HG02798 (cell line): ENCODE results near the gene VPS11.
"Not testable (repeated sequence)": the region's sequence is repeated elsewhere in the genome, so short reads cannot be mapped to it uniquely, and the experiment has no call there.

Experiments used
- ATAC-seq: cut with Tn5 transposase; IDR thresholded peaks from one replicate; pipeline ENCODE4 v1.9.1; 2021; ENCODE audit warnings: mild to moderate bottlenecking; ENCODE audit not compliant: unreplicated experiment, poor library complexity

VPS11 gene

DNA sequence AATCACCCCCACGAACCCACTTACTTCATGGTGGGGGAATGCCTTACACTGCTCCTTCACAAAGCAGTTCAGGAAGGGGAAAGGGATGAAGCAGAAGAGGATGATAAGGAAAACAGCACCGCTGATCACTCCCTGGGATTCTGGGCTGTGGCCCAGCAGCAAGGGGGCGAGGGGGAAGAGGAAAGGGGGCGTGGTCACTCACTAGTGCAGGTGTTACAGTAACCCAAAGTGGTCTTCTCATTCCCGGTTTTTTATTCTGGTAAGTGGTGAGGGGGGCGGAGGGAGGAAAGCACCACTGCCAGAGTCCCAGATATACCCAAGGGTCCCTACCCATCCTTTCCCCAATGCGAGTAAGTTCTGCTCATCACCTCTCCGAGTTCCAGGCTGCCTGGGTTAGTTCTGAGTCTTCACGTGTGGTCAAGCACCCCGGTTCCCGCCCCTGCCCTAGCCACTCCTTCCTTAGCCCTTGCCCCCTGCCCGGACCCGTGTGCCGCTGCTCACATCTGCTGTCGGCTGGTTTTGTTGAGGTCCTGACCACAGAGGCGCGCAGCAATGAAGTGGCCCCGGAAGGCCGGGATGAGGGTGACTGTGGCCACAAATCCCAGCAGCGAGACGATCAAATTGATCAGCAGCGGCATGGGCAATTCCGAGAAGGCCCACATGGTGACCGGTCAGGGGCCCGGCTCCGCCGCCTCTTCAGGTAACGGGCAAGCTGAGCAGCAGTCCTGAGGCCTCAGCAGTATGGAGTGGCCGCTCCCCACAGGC, 33.6 kb downstream of the VPS11 start:
- peak; percentile 17 for ATAC-seq

DNA sequence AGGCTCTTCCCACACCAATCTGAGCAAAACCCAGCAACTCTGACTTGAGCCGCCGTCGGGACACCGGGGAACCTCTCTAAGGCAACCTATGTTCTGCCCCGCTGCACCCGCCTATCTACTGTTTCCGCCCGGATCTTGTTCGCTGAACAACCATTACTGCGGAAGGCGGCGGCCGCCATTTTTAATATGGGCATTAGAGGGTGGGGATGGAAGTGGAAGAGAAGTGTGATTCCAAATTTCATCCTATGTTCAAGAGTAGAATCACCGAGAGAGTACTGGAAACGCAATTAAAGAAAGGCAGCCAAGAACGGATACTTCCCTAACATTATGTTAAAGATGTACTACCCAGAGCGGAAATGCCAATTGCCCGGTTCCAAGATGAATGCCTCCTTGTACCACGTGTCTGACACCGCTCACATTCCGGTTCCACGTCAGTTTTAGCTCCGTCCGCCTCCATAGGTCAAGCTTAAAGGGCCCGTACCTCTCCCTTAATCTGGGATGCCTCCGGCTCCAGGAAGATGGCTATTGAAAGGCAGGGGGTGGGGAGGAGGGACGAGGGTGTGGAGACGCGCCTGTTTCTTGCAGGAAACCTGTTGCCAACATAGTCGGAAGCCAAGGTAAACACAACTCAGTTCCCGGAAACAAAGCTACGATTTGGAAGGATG, 34.3 kb downstream of the VPS11 start, which contains the start of gene DPAGT1:
TSS of gene DPAGT1 (minus strand) at position 95 of the 665 bp plus-strand sequence. CDS start 198 bp downstream, outside the sequence.
- ATAC-seq: peak; percentile 82

DNA sequence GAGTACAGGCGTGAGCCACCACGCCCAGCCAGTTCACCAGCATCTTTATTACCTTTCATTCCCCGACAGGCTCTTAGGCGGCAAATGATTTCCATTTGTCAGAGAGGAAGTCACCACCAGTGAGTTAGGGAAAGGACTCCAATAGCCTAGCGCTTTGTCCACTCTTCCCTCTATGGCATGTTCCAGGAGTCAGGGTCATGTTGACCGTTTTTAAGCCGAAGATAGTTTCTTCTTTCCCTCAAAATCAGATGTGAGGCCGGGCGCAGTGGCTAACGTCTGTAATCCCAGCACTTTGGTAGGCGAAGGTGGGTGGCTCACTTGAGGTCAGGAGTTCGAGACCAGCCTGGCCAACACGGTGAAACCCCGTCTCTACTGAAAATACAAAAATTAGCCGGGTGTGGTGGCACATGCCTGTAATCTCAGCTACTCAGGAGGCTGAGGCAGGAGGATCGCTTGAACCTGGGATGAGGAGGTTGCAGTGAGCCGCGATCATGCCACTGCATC, 35.6 kb downstream of the VPS11 start:
- ATAC-seq: not testable (repeated sequence)

DNA sequence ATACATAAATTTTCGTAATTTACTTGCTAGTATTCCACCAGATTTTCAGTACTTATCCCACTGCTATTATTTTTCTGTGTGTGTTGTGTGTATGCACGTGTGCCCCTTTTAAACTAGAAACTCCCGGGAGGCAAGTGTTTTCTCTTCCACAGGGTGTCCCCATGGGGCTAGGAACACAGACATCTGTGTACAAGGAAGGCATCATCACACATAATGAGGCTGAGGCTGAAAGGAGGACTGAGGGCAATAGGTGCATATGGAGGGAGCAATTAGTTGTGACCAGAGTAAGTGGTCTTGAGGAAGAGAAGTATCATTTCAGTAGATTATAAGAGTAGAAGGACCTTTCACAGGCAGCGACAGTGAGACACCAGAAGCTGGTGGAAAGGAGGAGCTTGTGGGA, 36.2 kb downstream of the VPS11 start:
- no peak for ATAC-seq

DNA sequence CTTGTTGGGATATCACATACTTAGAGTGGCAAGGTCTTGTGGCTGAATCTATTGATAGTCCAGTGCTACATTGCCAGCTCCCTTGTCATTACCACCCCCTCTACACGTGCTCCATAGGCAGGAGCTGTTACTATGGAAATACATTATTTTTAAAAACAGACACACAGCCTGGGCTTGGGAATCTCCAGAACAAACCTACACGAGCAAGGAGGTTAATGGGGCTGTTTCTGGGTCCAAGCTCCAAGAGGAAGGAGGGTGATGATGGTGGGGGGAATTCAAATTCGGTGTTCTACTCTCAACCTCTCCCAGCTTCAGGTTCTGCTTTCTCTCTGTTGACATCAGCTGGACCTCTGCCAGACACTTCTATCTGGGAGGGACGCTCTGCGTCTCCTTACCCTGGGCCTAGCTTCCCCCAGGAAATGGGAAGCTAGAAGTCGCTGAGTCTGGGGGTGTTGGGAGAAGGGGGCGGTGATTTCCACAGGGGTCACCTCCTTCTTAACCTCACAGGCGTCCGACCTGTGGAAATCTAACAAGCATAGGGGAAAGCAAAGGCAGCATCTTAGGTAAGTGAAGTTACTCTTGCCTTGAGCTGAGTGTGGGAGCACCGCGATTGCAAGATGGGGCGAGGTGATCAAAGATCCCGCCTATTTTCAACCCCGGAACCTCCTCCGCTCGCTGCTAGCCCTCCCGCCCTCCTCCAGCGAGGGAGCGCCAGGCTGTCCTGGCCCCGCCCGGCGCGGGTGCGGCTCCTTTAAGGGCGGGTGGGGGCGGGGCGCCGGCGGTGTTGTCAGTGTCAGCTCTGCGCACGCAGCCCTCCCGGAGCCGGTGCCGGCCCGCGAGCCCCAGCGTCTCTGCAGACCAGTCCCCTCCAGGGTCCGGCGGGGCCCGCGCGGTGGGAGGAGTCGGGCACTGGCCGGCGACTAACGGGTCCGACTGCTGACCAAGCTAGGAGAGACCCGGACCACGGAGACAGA, 39.2 kb downstream of the VPS11 start, which contains the start of gene C2CD2L:
TSS of gene C2CD2L (plus strand) at position 781 of the 974 bp plus-strand sequence. CDS start 398 bp downstream, outside the sequence.
- peak; percentile 86 for ATAC-seq

DNA sequence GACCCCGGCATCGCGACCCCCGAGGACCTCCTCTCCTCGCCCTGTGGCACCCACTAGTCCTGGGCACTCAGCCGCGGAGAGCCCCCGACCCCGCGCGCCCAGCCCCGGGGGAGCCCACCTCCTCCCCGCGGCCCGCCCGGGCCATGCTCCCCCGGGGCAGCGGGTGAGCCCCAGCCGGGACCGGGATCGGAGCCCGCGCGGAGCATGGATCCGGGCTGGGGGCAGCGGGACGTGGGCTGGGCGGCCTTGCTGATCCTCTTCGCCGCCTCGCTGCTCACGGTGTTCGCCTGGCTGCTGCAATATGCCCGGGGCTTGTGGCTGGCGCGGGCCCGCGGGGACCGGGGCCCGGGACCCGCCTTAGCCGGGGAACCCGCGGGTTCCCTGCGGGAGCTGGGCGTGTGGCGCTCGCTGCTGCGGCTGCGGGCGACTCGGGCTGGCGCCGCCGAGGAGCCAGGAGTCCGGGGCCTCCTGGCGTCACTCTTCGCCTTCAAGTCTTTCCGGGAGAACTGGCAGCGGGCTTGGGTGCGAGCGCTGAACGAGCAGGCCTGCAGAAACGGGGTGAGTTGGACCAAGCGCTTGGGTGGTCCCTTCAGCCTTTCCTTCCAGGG, 40.0 kb downstream of the VPS11 start:
- peak; percentile 25 for ATAC-seq

DNA sequence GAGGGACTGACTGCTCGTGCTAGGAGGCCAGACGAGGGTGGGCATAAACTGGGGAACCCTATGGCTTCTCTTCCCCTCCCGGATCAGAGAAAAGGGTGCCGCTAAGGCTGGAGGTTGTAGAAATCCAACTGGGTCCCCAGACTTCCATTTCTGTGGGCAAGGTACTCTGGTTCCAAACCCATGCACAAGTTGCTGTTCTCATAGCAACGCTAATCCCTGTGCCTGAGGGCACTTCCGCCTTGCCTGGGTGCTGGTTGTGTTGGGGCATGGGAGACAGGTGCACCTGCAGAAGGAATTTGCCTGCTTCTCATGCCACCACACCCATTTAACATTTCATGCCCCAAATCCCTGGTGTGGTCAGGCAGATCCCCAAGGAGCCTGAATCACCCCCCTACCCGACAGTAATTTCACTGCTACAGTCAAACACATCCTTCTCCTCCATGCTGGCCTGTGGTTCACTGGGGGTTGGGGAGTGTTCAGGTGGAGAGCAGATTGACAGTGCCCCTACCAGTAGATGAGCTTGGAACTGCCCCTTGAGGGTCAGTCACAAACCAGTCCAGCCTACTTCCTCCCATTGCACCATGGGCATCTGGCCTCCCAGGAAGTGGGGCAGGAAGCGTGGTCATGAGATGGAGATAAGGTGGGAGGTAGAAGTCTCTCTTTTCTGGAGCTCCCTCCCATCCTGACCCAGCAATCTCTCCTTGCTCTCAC, 40.7 kb downstream of the VPS11 start:
- ATAC-seq: no peak

DNA sequence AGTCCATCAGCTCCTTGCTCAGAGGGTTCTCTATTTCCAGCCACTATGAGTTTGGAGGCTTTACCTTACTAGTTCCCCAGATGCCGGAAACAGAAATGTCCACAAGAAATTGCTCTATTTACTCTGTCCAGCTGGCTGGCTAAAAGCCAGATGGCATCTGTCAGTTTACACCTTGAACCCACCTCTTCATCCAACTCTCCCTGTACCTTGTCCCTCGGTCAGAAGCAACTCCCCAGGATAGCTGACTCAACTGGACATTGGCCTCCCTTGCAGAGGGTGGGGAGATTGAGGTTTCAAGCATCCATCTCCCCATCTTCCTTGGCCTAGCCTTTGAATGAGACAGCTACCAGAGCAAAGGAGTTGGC, 41.2 kb downstream of the VPS11 start:
- ATAC-seq: no peak

DNA sequence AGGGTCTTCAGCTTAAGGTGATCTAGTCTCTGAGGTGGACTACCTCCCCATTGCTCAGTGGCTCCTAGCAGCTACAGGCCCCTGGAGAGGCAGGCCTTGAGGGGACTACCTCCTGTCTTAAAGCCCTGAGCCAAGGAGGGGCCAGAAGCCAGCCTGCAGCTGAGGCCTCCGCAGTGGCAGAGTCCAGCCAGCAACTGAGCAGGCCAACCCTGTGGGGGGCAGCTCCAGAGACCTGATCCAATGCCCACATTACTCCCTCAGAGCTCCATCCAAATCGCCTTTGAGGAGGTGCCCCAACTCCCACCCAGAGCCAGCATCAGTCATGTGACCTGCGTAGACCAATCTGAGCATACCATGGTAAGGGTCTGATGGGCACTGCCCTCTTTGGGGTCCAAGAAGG, 42.2 kb downstream of the VPS11 start:
- ATAC-seq: no peak

DNA sequence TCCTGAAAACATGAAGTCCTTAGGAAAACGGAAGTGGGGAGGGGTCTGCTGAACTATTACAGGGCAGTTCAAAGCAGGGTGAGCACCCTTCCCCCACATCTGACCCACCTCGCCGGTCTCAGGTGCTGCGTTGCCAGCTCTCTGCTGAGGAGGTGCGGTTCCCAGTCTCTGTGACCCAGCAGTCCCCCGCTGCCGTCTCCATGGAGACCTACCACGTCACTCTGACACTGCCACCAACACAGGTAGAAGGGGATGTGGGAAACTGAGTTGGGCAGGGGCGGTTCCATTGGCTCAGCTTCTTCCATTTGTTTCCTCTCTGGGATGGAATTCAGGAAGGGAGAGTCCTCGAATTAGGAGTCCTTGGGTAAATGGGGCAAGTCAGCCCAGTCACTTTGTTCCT, 42.8 kb downstream of the VPS11 start:
- no peak for ATAC-seq

DNA sequence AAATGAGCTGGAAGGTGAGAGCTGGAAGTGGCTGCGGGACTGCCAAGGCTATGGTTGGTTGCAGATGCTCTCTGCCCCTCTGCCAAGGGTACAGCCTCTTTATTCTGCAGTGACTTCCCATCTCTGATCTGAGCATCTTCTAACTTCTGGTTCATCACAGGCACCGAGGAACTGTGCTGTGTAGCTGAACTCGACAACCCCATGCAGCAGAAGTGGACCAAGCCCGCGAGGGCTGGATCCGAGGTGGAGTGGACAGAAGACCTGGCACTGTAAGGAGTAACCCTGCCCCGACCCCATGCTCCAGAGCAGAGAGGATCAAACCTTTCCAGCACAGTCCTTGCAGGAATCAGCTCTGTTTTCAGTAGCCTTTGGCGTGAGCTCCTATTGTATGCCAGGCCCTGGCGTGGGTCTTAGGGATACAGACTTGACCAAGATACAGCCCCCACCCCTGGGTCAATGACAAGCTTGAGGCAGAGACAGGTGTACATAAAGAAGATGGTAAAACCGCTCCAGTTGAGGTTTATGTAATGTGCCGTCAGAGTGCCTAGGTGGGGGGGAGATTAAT, 43.8 kb downstream of the VPS11 start:
- ATAC-seq: no peak

DNA sequence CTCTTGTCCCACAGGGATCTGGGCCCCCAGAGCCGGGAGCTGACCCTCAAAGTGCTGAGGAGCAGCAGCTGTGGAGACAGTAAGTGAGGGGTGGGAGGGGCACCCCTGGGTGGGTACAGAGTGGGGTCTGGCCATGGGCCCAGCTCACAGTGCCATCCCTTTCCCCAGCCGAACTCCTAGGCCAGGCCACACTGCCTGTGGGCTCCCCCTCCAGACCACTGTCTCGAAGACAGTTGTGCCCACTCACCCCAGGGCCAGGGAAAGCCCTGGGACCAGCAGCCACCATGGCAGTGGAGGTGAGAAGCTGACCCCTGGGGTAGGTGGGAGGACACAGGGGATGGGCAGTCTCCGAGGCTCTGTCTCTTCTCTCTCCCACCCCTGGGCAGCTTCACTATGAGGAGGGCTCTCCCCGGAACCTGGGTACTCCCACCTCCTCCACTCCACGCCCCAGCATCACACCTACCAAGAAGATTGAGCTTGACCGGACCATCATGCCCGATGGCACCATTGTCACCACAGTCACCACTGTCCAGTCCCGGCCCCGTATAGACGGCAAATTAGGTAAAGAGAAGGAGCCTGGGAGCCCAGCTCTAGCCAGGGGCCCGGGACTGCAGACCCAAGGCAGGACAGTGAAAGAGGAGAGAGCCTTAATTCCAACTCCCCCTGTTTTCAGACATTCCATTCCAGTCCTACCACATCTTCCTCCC, 44.8 kb downstream of the VPS11 start:
- ATAC-seq: no peak

DNA sequence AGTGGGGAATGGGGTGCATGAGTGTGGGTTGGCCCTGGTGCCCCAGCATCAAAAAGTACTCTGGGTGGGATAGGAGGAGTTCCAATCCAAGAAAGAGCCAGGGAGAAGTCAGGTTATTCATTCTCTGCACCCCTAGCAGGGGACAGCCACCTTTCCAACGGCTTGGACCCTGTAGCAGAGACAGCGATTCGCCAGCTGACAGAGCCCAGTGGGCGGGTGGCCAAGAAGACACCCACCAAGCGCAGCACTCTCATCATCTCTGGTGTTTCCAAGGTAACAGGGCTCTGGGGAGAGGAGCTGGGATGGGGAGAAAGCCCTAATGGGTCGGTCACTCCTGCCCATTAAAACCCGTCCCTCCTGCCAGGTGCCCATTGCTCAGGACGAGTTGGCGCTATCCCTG, 46.1 kb downstream of the VPS11 start:
- no peak for ATAC-seq

DNA sequence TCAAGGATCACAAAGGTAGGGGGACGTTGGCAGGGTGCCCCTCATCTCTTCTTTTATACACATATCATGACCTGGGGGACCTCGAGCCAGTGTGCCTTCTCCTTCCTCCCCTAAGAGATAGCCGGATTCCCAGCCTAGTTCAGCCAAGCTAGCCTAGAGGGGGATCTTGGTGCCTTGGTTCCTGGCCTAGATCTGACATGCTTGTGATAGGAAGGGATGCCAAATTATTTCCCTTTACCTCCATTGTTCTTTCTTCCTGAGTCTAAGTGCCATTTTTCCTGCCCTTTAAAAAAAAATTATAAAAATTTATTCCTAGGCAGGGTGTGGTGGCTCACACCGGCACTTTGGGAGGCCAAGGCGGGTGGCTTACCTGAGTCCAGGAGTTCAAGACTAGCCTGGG, 46.7 kb downstream of the VPS11 start:
- ATAC-seq: no peak

DNA sequence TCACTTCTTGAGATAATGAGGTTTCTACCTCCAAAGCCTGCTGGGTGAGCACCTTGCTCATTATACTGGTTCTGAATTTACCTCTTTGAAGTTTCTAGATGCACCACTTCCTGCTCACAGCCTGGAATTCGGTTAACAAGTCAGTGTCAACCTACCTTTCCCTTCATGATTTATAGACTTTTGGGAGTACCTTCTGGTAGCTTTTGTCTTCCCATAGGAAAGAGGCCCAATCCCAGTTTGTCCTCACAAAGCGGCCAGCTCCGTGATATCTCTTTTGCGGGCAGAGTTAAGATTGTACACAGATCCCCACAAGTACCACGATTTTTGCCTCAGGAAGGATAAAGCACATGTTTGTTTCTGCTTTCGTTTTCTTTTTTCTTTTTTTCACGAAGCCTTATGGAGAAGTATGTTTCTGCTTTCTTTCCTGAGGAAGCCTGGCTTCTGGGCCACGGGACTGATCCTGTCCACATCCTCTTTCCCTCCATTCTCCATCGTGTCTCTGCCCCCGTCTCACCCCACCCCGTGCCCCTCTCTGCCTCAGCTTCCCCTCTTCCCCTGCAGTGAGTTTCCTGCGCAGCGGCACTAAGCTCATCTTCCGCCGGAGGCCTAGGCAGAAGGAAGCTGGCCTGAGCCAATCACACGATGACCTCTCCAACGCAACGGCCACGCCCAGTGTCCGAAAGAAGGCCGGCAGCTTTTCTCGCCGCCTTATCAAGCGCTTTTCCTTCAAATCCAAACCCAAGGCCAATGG, 48.0 kb downstream of the VPS11 start:
- ATAC-seq: no peak

DNA sequence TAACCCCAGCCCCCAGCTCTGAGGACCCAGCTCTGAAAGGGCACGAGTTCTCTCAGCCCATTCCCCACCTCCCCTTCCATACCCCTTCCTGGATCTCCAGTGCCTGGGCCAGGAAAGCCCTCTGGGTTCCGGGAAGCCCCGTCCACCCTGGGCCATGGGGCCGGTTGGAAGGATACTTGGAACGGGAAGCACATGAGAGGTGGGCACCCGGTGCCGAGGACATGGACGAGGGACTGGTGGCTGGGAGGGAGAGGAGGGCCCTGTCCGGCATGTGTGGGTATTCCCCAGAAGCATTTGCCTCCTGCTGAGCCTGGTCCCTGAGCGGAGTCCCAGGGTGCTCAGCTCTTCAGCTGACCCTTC, 48.6 kb downstream of the VPS11 start:
- no peak for ATAC-seq

DNA sequence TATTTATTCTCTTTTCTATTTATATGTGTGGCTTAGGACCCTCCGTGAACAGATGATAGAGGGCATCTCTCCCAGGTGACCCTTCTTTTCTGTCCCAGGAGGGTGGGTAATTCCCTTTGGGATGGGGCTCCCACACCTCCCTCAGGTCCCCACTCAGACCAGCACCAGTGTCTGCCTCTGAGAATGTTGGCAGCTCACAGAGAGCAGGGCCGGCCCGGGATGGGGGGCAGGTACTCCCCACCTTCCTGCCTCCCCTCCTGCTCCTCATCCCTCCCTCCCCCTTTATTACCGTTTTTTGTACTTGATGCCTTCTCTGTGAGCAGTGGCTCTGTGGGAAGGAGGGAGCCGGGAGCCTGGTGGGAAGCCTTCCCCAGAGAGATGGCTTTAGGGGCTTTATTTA, 49.0 kb downstream of the VPS11 start:
- ATAC-seq: no peak
